ENCODE measurements around the gene PCDHGB3.

DNA sequence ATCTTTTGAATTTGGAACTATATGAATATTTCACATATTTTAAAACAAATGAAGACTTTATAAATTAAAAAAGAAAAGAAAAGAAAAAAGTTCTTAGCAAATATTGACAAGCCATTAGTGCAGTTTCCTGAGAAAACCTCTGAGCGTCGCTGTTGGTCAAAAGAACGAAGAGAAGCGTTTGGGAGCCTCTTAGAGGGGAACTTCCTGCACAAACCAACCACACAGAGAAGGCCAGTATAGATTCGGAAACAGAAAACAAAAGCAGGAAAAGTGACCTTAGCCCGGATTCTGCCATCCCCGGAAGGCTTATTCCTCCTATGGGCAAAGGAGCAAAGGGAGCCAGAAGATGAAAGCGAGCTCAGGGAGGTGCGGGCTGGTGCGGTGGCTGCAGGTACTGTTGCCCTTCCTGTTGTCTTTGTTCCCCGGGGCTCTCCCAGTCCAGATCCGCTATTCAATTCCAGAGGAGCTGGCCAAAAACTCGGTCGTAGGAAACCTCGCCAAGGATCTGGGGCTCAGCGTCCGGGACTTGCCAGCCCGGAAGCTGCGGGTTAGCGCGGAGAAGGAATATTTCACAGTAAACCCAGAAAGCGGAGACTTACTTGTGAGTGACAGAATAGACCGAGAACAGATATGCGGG is 10.1 kb upstream of the PCDHGB3 start, which contains the start of gene PCDHGB2:
- no peak for TF ChIP-seq EZH2 (optimal IDR thresholded peaks at IDR 0.05; ENCODE audit: low read depth, low read length)
- TF ChIP-seq, protein P1, sequence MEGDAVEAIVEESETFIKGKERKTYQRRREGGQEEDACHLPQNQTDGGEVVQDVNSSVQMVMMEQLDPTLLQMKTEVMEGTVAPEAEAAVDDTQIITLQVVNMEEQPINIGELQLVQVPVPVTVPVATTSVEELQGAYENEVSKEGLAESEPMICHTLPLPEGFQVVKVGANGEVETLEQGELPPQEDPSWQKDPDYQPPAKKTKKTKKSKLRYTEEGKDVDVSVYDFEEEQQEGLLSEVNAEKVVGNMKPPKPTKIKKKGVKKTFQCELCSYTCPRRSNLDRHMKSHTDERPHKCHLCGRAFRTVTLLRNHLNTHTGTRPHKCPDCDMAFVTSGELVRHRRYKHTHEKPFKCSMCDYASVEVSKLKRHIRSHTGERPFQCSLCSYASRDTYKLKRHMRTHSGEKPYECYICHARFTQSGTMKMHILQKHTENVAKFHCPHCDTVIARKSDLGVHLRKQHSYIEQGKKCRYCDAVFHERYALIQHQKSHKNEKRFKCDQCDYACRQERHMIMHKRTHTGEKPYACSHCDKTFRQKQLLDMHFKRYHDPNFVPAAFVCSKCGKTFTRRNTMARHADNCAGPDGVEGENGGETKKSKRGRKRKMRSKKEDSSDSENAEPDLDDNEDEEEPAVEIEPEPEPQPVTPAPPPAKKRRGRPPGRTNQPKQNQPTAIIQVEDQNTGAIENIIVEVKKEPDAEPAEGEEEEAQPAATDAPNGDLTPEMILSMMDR (IDR thresholded peaks at IDR 0.05; ENCODE audit: low read length), result peak; percentile 46
- TF ChIP-seq EZH2phosphoT487 (IDR thresholded peaks at IDR 0.05; ENCODE audit: low read length), result no peak

All from MM.1S (cell line).